GM21381 (cell line): ENCODE data around the gene THRA.
A peak's percentile ranks its signal among the peaks of the same experiment; 100 is the strongest.

Experiments used
- ATAC-seq: cut with Tn5 transposase; IDR thresholded peaks from one replicate; pipeline ENCODE4 v1.9.1; 2021; ENCODE audit warnings: mild to moderate bottlenecking, moderate library complexity; ENCODE audit not compliant: unreplicated experiment

Gene THRA

DNA sequence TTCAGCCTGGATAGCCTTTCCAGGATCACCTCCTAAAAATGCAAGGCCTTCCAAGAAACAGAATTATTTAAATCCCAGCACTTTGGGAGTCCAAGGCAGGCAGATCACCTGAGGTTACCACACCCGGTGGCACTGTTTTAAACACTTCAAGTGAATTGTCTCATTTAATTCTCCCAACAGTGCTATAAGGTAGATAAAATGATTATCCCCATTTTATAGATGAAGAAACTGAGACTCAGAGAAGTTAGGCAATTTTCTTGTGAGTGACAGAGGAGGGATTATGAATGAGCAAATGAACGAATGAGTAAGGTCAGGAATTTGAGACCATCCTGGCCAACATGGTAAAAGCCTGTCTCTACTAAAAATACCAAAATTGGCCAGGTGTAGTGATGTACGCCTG is 16.8 kb downstream of the THRA start:
- no peak for ATAC-seq

DNA sequence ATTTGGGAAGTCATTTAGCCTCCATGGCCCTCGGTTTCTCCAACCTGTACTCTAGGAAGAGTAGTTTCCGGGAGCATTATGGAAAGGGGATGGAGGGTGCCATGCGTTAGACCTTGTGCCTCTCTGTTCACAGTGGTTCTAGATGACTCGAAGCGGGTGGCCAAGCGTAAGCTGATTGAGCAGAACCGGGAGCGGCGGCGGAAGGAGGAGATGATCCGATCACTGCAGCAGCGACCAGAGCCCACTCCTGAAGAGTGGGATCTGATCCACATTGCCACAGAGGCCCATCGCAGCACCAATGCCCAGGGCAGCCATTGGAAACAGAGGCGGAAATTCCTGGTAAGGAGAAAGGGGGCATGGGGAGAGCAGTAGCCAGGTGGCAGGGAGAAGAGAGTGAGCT is 21.7 kb downstream of the THRA start:
- no peak for ATAC-seq

DNA sequence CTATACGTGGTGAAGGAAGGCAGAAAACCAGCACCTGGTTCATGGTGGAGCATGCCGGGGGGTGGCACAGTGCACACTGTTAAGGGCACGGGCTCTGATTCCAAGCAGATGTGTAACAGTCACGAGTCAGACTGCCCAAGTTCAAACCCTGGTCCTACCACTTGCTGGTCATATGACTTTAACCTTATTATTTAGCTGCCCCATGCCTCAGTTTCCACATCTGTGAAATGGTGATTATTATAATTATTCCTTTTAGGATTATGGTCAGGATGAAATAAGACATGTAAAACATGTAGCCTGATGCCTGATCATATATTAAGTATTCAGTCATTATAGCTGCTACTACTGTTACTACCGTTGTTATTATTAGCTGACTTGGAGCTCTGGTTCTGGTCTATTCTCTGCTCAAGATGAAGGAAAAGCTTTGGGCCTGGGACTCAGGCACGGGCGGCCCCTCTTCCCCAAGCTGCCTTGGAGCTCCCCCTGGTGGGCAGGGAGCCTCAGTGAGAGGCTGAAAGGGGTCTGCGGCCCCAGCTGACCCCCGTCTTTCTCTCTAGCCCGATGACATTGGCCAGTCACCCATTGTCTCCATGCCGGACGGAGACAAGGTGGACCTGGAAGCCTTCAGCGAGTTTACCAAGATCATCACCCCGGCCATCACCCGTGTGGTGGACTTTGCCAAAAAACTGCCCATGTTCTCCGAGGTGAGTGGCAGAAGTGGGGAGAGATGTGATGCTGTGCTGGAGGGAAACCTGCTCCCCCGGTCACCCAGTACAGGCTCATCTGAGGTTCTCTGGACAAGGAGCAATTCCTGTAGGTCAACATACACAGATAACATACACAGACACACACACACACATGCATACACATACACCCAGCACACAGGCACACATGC is 23.6 kb downstream of the THRA start:
- ATAC-seq, result no peak

DNA sequence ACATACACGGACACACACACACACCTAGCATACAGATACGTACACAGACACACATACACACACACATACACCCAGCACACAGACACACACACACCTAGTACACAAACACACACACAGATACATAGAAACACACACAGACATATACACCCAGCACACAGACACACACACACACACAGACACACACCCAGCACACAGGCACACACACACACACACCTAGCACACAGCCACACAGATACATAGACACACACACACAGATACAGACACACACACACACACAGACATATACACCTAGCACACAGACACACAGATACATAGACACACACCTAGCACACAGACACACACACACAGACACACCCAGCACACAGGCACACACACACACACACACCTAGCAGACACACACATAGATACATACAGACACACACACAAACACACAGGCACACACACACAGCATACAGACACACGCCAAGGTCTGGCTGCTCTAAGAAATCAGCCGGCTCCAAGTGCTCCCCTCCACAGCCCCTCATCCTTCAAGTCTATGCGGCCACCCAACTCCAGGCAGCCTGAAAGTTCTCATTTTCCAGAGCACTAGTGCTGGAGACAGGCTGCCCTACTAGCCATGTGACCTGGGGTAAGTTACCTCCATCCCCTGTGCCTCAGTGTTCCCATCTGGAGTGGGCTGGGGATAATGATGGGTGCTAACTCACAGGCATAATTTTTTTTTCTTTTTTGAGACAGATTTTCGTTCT is 24.5 kb downstream of the THRA start:
- ATAC-seq, result no peak

DNA sequence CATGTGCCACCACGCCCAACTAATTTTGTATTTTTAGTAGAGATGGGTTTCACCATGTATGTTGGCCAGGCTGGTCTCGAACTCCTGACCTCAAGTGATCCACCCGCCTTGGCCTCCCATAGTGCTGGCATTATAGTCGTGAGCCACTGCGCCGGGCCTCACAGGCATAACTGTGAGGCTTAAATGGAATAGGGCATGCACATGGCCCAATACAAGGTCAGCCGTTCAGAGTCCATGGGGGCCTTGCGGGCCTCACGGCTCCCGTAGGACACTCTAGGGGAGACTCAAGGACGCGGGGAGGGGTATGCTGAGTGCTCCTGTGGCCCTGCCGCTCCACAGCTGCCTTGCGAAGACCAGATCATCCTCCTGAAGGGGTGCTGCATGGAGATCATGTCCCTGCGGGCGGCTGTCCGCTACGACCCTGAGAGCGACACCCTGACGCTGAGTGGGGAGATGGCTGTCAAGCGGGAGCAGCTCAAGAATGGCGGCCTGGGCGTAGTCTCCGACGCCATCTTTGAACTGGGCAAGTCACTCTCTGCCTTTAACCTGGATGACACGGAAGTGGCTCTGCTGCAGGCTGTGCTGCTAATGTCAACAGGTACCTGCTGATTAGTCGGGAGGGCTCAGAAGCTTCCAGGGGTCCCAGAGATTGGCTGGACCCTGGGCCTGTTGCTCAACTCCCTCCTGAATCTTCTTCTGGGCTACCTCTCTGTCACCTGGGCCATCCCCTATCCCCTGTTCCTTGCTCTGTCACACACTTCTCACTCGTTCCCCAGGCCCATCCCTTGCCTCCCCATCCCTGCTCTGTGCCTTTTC is 25.3 kb downstream of the THRA start:
- no peak for ATAC-seq

DNA sequence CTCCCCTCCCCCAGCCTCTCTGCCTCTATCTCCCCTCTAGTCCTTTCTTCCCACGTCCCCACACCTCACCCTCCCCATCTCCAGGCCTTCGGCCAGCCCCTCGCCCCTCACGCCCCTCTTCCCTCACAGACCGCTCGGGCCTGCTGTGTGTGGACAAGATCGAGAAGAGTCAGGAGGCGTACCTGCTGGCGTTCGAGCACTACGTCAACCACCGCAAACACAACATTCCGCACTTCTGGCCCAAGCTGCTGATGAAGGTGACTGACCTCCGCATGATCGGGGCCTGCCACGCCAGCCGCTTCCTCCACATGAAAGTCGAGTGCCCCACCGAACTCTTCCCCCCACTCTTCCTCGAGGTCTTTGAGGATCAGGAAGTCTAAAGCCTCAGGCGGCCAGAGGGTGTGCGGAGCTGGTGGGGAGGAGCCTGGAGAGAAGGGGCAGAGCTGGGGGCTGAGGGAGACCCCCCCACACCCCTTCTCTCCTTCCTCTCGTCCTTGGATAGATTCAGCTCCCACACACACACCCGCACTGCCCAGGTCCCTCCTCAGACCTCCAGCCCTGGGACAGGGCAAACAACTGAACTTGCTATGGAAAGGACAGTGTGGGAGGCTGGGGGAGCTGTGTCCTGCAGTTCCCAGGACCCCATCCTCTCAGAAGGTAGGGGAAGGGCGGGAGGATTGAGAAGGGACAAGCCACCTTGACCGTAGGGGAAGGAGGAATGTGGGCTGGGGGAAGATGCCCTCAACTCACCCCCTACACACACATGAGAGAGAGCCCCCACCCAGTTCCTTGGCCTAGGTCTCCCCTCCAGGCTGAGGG is 26.5 kb downstream of the THRA start:
- no peak for ATAC-seq

DNA sequence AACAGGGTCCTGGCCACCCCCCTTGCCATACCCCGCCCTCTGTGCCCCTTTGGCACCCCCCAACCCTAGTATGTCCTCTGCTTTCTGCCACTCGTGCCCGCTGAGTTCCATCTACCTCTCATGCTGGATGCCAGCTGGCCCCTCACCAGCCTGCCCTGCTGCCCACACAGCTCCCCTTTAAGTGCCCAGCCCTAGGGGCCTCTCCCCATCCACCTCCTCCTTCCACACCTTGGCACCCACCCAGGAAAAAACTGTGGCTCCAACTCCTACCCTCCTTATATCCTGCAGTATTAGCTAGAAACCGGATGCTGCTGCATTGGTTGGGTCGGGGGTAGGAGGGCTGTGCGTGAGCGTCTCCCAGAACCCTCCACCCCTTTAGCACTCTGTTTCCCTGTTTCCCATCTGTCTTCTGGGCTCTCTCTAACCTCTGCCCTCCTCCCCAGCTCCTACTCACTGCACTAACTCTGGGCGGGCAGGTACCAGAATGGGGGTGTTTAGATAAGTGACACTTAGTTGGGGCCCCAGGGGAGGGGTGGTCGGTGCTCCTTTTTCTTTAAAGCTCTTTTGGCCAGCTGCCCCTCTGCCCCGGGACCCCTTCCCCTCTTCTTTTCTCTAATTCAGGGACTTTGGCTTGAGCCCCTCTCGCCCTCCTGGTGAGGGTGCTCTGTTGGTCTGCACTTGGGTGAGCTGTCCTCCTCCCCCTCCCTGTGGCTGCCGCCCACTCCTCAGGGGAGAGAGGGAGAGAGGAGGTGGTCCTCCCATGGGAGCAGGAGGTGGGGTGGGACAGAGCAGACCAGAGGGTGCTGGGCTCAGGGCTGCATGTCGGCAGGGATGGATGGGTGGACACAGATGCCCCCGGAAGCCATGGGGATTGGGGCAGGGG is 27.7 kb downstream of the THRA start:
- no peak for ATAC-seq

DNA sequence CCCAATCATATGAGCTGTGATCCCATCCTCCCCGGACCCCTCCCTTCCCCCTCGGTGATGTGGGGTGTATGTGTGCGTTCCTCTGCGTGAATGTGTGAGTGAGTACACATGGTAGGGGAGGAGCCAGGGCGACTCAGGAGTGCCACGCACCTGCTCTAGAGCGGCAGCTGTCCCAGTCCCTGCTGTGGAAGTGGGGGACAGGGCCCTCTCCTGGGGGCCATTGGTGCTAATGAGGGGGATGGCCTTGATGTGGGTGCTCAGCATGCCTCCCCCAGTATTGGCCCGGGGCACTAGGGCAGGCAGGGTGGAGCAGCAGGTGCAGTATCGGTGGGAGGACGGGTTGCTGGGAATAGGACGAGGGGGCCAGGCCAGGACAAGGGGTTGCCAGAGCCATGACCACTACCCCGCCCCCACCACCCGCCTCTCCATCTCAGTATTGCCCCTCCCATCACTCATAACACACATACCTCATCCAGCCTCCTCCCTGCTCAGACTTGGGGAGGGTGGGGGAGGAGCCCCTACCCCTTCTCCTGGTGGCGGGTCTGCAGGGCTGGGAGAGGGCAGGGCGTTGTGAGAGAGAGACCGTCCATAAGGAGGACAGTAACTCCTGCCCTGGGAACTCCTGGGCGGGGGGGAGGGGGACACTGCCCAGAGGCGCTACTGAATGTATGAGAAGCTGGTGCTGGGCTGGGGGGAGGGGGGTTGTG is 29.1 kb downstream of the THRA start:
- no peak for ATAC-seq

DNA sequence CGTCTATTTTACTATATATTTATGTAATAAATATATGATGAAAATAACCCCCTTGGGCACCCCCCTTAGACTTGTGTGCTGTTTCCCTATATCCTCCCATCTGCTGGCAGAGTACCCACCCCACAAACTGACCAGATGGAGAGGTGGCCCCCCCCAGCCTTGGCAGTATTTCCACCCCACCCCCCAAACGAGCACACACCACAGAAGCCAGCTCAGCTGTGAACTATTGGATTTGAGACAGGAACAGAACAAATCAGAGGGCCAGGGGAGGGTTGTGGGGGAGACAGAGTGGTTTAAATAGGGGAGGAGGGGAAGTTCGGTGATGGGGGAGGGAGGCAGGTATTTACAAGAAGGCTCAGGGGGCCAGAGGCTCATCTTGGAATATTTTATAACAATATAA is 29.8 kb downstream of the THRA start:
- ATAC-seq, result no peak

DNA sequence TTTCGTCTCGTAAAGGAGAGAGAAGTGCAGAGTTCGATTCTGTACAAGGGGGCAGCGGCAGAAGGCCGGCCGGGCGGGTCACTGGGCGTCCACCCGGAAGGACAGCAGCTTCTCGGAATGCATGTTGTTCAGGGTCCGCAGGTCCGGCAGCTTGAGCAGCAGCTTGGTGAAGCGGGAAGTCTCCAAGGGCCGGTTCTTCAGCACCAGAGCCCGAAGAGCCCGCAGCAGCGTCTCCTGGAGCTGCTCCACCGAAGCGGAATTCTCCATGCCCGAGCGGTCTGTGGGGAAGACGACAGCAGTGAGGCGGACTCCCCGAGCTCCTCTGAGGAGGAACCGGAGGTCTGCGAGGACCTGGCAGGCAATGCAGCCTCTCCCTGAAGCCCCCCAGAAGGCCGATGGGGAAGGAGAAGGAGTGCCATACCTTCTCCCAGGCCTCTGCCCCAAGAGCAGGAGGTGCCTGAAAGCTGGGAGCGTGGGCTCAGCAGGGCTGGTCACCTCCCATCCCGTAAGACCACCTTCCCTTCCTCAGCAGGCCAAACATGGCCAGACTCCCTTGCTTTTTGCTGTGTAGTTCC is 30.3 kb downstream of the THRA start:
- ATAC-seq, result no peak

DNA sequence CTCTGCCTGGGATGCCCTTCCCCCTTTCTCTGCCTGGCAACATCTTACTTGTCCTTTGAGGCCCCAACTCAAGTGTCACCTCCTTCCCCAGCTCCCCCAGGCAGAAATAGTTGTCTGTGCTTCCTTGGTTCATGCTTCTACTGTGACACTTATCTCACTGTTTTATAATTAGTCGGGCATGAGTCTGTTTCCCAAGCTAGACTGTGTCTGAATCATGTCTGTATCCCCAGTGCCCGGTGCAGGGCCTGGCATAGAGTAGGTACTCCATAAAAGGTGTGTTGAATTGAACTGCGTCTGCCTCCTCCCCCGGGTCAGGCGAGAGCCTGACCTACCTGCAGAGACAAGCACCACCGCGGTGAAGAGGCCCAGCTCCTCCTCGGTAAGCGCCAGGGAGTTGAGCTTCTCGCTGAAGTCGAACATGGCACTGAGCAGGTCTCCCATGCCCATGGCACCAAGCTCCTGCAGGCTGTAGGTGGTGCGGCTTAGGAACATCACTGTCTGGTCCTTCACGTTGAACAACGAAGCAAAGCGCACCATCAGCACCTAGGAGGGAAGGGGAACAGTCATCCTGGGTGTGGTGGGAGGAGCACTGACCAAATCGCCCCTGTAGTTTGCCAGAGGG is 30.9 kb downstream of the THRA start:
- no peak for ATAC-seq

DNA sequence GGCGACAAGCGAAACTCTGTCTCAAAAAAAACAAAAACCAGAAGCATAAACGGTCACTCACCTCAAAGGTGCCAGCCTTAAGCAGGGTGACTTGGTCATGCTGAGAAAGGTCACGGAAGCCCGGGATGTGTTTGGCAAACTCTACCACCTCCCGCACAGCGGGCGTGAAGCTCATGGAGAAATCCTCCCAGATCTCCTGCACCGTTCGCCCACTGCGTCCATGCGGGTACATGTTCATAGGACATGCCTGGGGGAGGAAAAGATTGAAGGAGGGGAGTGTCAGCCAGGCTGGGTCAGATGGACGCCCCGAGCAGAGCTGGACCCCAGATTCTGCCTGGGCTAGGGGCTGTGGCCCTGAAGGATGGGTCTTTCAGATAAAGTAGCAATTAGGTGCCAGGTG is 32.1 kb downstream of the THRA start:
- ATAC-seq, result no peak

DNA sequence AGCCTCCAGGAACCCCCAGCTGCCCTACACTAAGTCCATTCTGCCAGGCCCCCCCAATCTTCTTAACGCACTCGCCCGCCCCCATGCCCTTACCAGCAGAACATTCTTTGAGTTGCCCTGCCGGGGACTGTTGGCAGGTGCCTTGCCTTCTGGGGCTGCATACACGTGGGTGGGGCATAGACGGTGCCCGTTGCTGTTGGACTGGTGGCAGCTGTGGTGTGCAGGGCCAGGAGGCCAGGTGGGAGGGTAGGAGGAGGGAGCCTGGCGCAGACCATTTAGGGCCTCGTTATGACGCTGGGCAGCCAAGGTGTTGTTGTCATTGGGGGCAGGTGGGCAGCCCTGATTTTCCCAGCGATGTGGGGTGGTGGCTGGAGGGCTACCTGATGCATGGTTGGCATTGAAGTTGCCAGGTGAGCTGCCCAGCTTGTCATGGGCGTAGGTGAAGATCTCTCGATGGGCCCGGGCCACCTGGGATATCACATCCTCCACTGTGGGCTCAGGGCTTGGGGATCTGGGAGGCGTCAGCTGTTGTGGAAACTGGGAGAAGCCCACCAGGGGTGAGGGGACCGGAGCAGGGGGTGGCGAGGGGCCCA is 32.7 kb downstream of the THRA start:
- ATAC-seq, result no peak

DNA sequence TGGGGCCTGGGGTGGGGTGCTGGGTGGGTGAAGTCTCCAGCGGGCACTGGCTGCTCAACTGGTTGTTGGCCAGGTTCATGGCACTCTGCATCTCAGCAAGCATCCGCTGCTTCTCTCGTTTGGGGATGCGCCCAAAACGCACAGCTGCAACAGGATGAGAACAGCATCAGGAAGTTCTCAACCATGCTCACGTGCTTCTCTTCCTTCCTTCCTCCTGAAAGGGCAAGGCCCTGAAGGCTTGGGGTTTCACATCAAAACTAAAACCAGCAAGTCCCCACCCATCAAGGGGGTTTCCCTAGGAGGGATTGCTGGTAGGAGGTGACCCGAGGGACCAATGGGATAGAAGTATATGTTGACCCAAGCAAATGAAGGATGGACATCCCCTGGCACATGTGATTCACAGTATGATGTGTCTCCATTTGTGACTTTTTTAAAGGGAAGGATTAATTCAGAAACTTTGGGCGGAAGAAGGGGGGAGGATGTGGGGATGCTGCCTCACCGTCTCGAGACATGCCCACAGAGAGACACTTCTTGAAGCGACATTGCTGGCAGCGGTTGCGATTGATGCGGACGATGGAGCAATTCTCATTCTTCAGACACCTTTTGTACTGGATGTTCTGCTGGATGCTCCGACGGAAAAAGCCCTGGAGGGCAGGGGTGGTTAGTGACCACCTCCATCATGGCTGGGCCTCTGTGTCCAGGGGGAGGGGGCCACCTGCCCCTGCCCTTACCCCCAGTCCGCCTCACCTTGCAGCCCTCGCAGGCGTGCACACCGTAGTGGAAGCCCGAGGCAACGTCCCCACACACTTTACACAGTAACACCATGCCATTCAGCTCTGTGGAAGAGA is 33.4 kb downstream of the THRA start:
- peak; percentile 43 for ATAC-seq

DNA sequence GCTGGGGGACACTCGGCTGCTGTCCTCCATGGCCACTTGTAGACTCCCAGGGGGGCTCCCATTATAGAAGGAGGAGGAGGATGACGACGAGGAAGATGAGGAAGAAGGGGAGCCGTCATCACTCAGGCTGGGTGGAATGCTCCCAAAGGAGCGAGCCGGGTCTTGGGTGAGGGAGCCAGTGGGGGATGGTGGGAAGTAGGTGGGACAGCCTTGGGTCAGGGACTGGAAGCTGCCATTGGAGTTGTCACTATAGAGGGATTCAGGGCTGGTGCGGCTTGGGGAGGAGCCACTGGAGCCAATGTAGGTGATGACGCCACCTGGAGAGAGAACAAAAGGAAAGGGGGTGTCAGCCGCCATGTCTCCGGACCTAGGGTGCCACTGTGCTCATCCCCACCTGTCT is 34.3 kb downstream of the THRA start:
- no peak for ATAC-seq

DNA sequence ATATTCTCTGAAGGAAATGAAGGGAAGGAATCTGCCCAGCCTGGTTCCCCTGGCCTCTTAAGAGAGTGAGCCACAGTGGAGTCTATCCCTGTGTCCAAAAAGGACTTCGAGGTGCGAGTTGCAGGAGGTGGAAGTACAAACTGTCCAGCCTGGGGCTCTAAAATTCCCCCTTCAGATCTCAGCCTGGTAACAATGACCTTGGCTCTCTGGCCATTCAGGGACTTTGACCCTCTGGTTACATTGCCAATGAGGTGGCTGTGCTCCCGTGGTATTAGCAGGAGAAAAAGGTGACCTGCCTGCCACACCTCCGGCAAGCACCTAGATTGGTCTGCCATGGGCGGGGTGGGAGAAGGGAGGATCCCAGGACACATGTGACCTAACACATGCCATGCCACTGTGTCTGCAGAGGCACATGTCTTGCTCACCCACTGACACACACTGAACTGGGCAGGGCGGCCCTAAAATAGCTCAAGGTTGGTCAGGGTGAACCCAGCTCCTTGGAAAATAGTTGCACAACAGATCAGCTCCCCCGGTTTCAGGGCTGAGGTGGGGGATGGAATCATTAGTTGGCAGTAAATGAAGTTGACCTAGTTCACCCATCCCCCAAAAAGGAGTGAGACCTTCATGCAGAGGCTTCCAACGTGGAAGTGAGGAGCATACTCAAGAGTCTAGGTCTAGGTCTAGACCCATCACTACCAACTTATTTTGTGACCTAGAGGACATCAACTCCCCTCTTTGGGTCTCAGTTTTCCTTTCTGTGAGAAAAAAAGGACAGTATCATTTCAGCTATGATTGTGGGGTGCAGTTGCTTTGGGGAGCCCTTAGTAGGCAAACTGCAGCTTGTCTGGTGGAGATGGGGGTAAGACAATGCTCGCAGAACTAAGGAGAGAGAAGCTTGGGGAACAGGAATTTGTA is 35.4 kb downstream of the THRA start:
- ATAC-seq, result no peak
